A549 (cell line): ENCODE results near the gene MGMT.

Experiments
- EP300 ChIP-seq, 2 experiments: fragments of >200 bp; sonication (Bioruptor Twin); formaldehyde crosslinking; IDR thresholded peaks; 2 replicates in 1 of 2; 3 replicates in 1 of 2; pipeline ENCODE4 v1.6.1; 2016 to 2017
- ESRRA ChIP-seq: fragments of 150-350 bp; IDR thresholded peaks from 2 replicates; pipeline ENCODE4 v1.6.1; 2014; ENCODE audit warnings: mild to moderate bottlenecking, low read length, borderline replicate concordance
- FOSB ChIP-seq: fragments of 250-450 bp; sonication (Bioruptor Pico); IDR thresholded peaks from 2 replicates; pipeline ENCODE4 v1.5.0; 2020; ENCODE audit warnings: mild to moderate bottlenecking, moderate library complexity
- GATA3 ChIP-seq: IDR thresholded peaks from 2 replicates; pipeline ENCODE4 v1.6.1; 2012; ENCODE audit warnings: borderline replicate concordance
- JUN ChIP-seq, 2 experiments: fragments of >200 bp; sonication (Bioruptor Twin); formaldehyde crosslinking; IDR thresholded peaks; 2 replicates in 1 of 2; 3 replicates in 1 of 2; pipeline ENCODE4 v1.6.1; 2016 to 2017
- MAZ ChIP-seq: fragments of 150-350 bp; IDR thresholded peaks from 2 replicates; pipeline ENCODE4 v1.6.1; 2014; ENCODE audit warnings: antibody characterized with exemption, low read depth, low read length, borderline replicate concordance
- NPAS2 ChIP-seq: fragments of 250-450 bp; sonication (Bioruptor Pico); IDR thresholded peaks from 2 replicates; pipeline ENCODE4 v1.8.0; 2022; ENCODE audit warnings: mild to moderate bottlenecking, moderate library complexity, borderline replicate concordance
- POLR2A ChIP-seq: IDR thresholded peaks from 2 replicates; pipeline ENCODE4 v1.6.1; 2012; ENCODE audit warnings: mild to moderate bottlenecking, low read length
- RAD21 ChIP-seq, 2 experiments: fragments of >200 bp in 1 of 2; sonication (Bioruptor Twin) in 1 of 2; formaldehyde crosslinking in 1 of 2; IDR thresholded peaks in 1 of 2; conservative IDR thresholded peaks in 1 of 2; 2 replicates in 1 of 2; 3 replicates in 1 of 2; pipeline ENCODE4 v1.6.1; 2012 to 2018; ENCODE audit warnings: inconsistent platforms in 1 of 2
- RCOR1 ChIP-seq: fragments of 150-350 bp; IDR thresholded peaks from 2 replicates; pipeline ENCODE4 v1.6.1; 2014; ENCODE audit warnings: antibody characterized with exemption, low read length, low read depth
- RFX5 ChIP-seq: fragments of 450-650 bp; IDR thresholded peaks from 2 replicates; pipeline ENCODE4 v1.7.1; 2014; ENCODE audit warnings: antibody characterized with exemption, mild to moderate bottlenecking, moderate library complexity
- ZSCAN20 ChIP-seq: fragments of 250-450 bp; sonication (Bioruptor Pico); IDR thresholded peaks from 2 replicates; pipeline ENCODE4 v1.8.0; 2022; ENCODE audit warnings: mild to moderate bottlenecking, moderate library complexity
- TF ChIP-seq, protein P1 (sequence below): fragments of 200-600 bp; sonication (generic); IDR thresholded peaks from 2 replicates; pipeline ENCODE4 v1.6.1; 2016; ENCODE audit warnings: antibody characterized with exemption, mild to moderate bottlenecking, moderate library complexity
- TF ChIP-seq, protein P2 (sequence below): fragments of >200 bp; sonication (Bioruptor Twin); formaldehyde crosslinking; IDR thresholded peaks from 3 replicates; pipeline ENCODE4 v1.5.1; 2016

- TF ChIP-seq RAD21 (conservative IDR thresholded peaks at IDR 0.05 in 1 of 2, IDR thresholded peaks at IDR 0.05 in 1 of 2) (no peak), POLR2A (no peak), GATA3 (no peak), RCOR1 (no peak), ESRRA (no peak), RFX5 (no peak), NPAS2 (CRISPR knock-in tag) (no peak), FOSB (CRISPR knock-in tag) (no peak), EP300 (IDR thresholded peaks at IDR 0.05) (no peak), JUN (IDR thresholded peaks at IDR 0.05) (no peak), MAZ (no peak), ZSCAN20 (CRISPR knock-in tag) (no peak)
- TF ChIP-seq, protein P1, sequence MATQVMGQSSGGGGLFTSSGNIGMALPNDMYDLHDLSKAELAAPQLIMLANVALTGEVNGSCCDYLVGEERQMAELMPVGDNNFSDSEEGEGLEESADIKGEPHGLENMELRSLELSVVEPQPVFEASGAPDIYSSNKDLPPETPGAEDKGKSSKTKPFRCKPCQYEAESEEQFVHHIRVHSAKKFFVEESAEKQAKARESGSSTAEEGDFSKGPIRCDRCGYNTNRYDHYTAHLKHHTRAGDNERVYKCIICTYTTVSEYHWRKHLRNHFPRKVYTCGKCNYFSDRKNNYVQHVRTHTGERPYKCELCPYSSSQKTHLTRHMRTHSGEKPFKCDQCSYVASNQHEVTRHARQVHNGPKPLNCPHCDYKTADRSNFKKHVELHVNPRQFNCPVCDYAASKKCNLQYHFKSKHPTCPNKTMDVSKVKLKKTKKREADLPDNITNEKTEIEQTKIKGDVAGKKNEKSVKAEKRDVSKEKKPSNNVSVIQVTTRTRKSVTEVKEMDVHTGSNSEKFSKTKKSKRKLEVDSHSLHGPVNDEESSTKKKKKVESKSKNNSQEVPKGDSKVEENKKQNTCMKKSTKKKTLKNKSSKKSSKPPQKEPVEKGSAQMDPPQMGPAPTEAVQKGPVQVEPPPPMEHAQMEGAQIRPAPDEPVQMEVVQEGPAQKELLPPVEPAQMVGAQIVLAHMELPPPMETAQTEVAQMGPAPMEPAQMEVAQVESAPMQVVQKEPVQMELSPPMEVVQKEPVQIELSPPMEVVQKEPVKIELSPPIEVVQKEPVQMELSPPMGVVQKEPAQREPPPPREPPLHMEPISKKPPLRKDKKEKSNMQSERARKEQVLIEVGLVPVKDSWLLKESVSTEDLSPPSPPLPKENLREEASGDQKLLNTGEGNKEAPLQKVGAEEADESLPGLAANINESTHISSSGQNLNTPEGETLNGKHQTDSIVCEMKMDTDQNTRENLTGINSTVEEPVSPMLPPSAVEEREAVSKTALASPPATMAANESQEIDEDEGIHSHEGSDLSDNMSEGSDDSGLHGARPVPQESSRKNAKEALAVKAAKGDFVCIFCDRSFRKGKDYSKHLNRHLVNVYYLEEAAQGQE = no peak
- TF ChIP-seq, protein P2, sequence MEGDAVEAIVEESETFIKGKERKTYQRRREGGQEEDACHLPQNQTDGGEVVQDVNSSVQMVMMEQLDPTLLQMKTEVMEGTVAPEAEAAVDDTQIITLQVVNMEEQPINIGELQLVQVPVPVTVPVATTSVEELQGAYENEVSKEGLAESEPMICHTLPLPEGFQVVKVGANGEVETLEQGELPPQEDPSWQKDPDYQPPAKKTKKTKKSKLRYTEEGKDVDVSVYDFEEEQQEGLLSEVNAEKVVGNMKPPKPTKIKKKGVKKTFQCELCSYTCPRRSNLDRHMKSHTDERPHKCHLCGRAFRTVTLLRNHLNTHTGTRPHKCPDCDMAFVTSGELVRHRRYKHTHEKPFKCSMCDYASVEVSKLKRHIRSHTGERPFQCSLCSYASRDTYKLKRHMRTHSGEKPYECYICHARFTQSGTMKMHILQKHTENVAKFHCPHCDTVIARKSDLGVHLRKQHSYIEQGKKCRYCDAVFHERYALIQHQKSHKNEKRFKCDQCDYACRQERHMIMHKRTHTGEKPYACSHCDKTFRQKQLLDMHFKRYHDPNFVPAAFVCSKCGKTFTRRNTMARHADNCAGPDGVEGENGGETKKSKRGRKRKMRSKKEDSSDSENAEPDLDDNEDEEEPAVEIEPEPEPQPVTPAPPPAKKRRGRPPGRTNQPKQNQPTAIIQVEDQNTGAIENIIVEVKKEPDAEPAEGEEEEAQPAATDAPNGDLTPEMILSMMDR = no peak
Observed at GRCh38 chr10:129501652-129502436, 34.8 kb downstream of the MGMT start.
